ENCODE results near the gene TRIM36.

TRIM36 gene

GRCh38 chr5:115190388-115190787 is 20.7 kb upstream of the TRIM36 start:
- Histone ChIP-seq H3K4me1 (ENCODE audit: control insufficient read depth, insufficient read depth, low read length, poor library complexity, severe bottlenecking) (no peaks in the 10 kb centered on the region), H3K27me3 (replicated peaks; ENCODE audit: control insufficient read depth, insufficient read depth, low read length, poor library complexity, severe bottlenecking) (no peaks in the 10 kb centered on the region)
- DNase-seq, result no peak

GRCh38 chr5:115189866-115190265 is 20.2 kb upstream of the TRIM36 start:
- Histone ChIP-seq H3K4me1 (ENCODE audit: control insufficient read depth, insufficient read depth, low read length, poor library complexity, severe bottlenecking) (no peaks in the 10 kb centered on the region), H3K4me3 (ENCODE audit: insufficient read depth, low read depth, low read length, poor library complexity, severe bottlenecking) (no peak overlapping the region), H3K9me3 (ENCODE audit: control insufficient read depth, low read length) (no peaks in the 10 kb centered on the region), H3K36me3 (ENCODE audit: control insufficient read depth, insufficient read depth, low read length) (no peaks in the 10 kb centered on the region), H3K27ac (ENCODE audit: insufficient read depth, low read length, poor library complexity, severe bottlenecking) (no peak overlapping the region), H3K27me3 (replicated peaks; ENCODE audit: control insufficient read depth, insufficient read depth, low read length, poor library complexity, severe bottlenecking) (no peaks in the 10 kb centered on the region)
- DNase-seq, result no peak

More at GRCh38 chr5:115190388-115190787, 20.7 kb upstream of the TRIM36 start:
- H3K9me3 ChIP-seq (ENCODE audit: control insufficient read depth, low read length), result no peaks in the 10 kb centered on the region
- H3K27ac ChIP-seq (ENCODE audit: insufficient read depth, low read length, poor library complexity, severe bottlenecking), result no peak overlapping the region
- H3K36me3 ChIP-seq (ENCODE audit: control insufficient read depth, insufficient read depth, low read length), result no peaks in the 10 kb centered on the region
- no peak overlapping the region for H3K4me3 ChIP-seq (ENCODE audit: insufficient read depth, low read depth, low read length, poor library complexity, severe bottlenecking)

- no peaks in the 10 kb centered on the region for H3K36me3 ChIP-seq (ENCODE audit: control insufficient read depth, insufficient read depth, low read length)
- no peaks in the 10 kb centered on the region for H3K9me3 ChIP-seq (ENCODE audit: control insufficient read depth, low read length)
- peaks cover 3% of the 10 kb centered on the region for H3K27me3 ChIP-seq (replicated peaks; ENCODE audit: control insufficient read depth, insufficient read depth, low read length, poor library complexity, severe bottlenecking)
- H3K4me1 ChIP-seq (ENCODE audit: control insufficient read depth, insufficient read depth, low read length, poor library complexity, severe bottlenecking), result no peaks in the 10 kb centered on the region
- no peak for DNase-seq
- no peak overlapping the region for H3K27ac ChIP-seq (ENCODE audit: insufficient read depth, low read length, poor library complexity, severe bottlenecking)
- H3K4me3 ChIP-seq (ENCODE audit: insufficient read depth, low read depth, low read length, poor library complexity, severe bottlenecking), result no peak overlapping the region
Observed at GRCh38 chr5:115186794-115187193, 17.1 kb upstream of the TRIM36 start.

GRCh38 chr5:115184770-115185169 is 15.1 kb upstream of the TRIM36 start:
- Histone ChIP-seq H3K27ac (ENCODE audit: insufficient read depth, low read length, poor library complexity, severe bottlenecking) (no peak overlapping the region), H3K27me3 (replicated peaks; ENCODE audit: control insufficient read depth, insufficient read depth, low read length, poor library complexity, severe bottlenecking) (peaks cover 20% of the 10 kb centered on the region), H3K4me1 (ENCODE audit: control insufficient read depth, insufficient read depth, low read length, poor library complexity, severe bottlenecking) (peaks cover 5% of the 10 kb centered on the region), H3K4me3 (ENCODE audit: insufficient read depth, low read depth, low read length, poor library complexity, severe bottlenecking) (no peak overlapping the region), H3K9me3 (ENCODE audit: control insufficient read depth, low read length) (no peaks in the 10 kb centered on the region), H3K36me3 (ENCODE audit: control insufficient read depth, insufficient read depth, low read length) (no peaks in the 10 kb centered on the region)
- DNase-seq, result no peak

- DNase-seq, result no peak
- Histone ChIP-seq H3K4me3 (ENCODE audit: insufficient read depth, low read depth, low read length, poor library complexity, severe bottlenecking) (no peak overlapping the region), H3K9me3 (ENCODE audit: control insufficient read depth, low read length) (no peaks in the 10 kb centered on the region), H3K36me3 (ENCODE audit: control insufficient read depth, insufficient read depth, low read length) (no peaks in the 10 kb centered on the region), H3K27ac (ENCODE audit: insufficient read depth, low read length, poor library complexity, severe bottlenecking) (no peak overlapping the region), H3K27me3 (replicated peaks; ENCODE audit: control insufficient read depth, insufficient read depth, low read length, poor library complexity, severe bottlenecking) (peaks cover 45% of the 10 kb centered on the region), H3K4me1 (ENCODE audit: control insufficient read depth, insufficient read depth, low read length, poor library complexity, severe bottlenecking) (peaks cover 12% of the 10 kb centered on the region)
Observed at GRCh38 chr5:115181757-115182156, 12.0 kb upstream of the TRIM36 start.

GRCh38 chr5:115180165-115180709 is 10.5 kb upstream of the TRIM36 start:
- peaks cover 12% of the 10 kb centered on the region for H3K4me1 ChIP-seq (ENCODE audit: control insufficient read depth, insufficient read depth, low read length, poor library complexity, severe bottlenecking)
- peaks cover 49% of the 10 kb centered on the region for H3K27me3 ChIP-seq (replicated peaks; ENCODE audit: control insufficient read depth, insufficient read depth, low read length, poor library complexity, severe bottlenecking)
- H3K4me3 ChIP-seq (ENCODE audit: insufficient read depth, low read depth, low read length, poor library complexity, severe bottlenecking), result peak overlapping the region; percentile 50
- H3K36me3 ChIP-seq (ENCODE audit: control insufficient read depth, insufficient read depth, low read length), result no peaks in the 10 kb centered on the region
- no peaks in the 10 kb centered on the region for H3K9me3 ChIP-seq (ENCODE audit: control insufficient read depth, low read length)
- no peak for DNase-seq
- H3K27ac ChIP-seq (ENCODE audit: insufficient read depth, low read length, poor library complexity, severe bottlenecking), result no peak overlapping the region

GRCh38 chr5:115179394-115180164 is 9.9 kb upstream of the TRIM36 start:
- Histone ChIP-seq H3K36me3 (ENCODE audit: control insufficient read depth, insufficient read depth, low read length) (no peaks in the 10 kb centered on the region), H3K27ac (ENCODE audit: insufficient read depth, low read length, poor library complexity, severe bottlenecking) (no peak overlapping the region), H3K27me3 (replicated peaks; ENCODE audit: control insufficient read depth, insufficient read depth, low read length, poor library complexity, severe bottlenecking) (peaks cover 53% of the 10 kb centered on the region), H3K9me3 (ENCODE audit: control insufficient read depth, low read length) (no peaks in the 10 kb centered on the region), H3K4me1 (ENCODE audit: control insufficient read depth, insufficient read depth, low read length, poor library complexity, severe bottlenecking) (peaks cover 12% of the 10 kb centered on the region), H3K4me3 (ENCODE audit: insufficient read depth, low read depth, low read length, poor library complexity, severe bottlenecking) (peak overlapping the region; percentile 50)
- no peak for DNase-seq

GRCh38 chr5:115179030-115179393 is 9.3 kb upstream of the TRIM36 start:
- Histone ChIP-seq H3K9me3 (ENCODE audit: control insufficient read depth, low read length) (no peaks in the 10 kb centered on the region), H3K27ac (ENCODE audit: insufficient read depth, low read length, poor library complexity, severe bottlenecking) (no peak overlapping the region), H3K27me3 (replicated peaks; ENCODE audit: control insufficient read depth, insufficient read depth, low read length, poor library complexity, severe bottlenecking) (peaks cover 57% of the 10 kb centered on the region), H3K4me1 (ENCODE audit: control insufficient read depth, insufficient read depth, low read length, poor library complexity, severe bottlenecking) (peaks cover 12% of the 10 kb centered on the region), H3K4me3 (ENCODE audit: insufficient read depth, low read depth, low read length, poor library complexity, severe bottlenecking) (peak overlapping the region; percentile 50), H3K36me3 (ENCODE audit: control insufficient read depth, insufficient read depth, low read length) (no peaks in the 10 kb centered on the region)
- DNase-seq, result no peak

- no peak for DNase-seq
- no peaks in the 10 kb centered on the region for H3K36me3 ChIP-seq (ENCODE audit: control insufficient read depth, insufficient read depth, low read length)
- peak overlapping the region; percentile 67 for H3K4me3 ChIP-seq (ENCODE audit: insufficient read depth, low read depth, low read length, poor library complexity, severe bottlenecking)
- peaks cover 21% of the 10 kb centered on the region for H3K4me1 ChIP-seq (ENCODE audit: control insufficient read depth, insufficient read depth, low read length, poor library complexity, severe bottlenecking)
- no peak overlapping the region for H3K27ac ChIP-seq (ENCODE audit: insufficient read depth, low read length, poor library complexity, severe bottlenecking)
- H3K27me3 ChIP-seq (replicated peaks; ENCODE audit: control insufficient read depth, insufficient read depth, low read length, poor library complexity, severe bottlenecking), result peaks cover 50% of the 10 kb centered on the region
- H3K9me3 ChIP-seq (ENCODE audit: control insufficient read depth, low read length), result no peaks in the 10 kb centered on the region
Observed at GRCh38 chr5:115170929-115171510, 1.3 kb upstream of the TRIM36 start.
